ENCODE results near the gene BMP2K. TPM values are rescaled to one million over a fixed set of nuclear protein-coding genes. Genes with fewer than 3 reads are reported as not detected.

Gene BMP2K
- total RNA-seq, 1 experiment from 2014 or later: 45.6 TPM

DNA sequence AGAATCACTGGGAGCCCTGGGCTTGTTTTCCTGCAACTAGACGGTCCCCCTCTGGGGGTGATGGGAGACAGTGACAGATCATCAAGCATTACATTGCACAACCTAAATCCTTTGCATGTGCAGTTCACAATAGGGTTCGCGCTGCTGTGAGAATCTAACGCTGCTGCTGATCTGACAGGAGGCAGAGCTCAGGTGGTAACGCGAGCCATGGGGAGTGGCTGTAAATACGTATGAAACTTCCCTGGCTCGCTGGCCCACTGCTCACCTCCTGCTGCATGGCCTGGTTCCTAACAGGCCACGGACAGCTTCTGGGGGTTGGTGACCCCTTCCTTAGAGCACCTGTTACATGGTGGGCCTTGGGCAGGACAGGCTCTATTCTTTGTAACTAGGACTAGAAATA, 152.7 kb downstream of the BMP2K start:
- POLR2A ChIA-PET: no interaction called here
- no peaks in the 10 kb centered on the region for H3K36me3 ChIP-seq (ENCODE audit: control insufficient read depth, insufficient read depth, low read length)

DNA sequence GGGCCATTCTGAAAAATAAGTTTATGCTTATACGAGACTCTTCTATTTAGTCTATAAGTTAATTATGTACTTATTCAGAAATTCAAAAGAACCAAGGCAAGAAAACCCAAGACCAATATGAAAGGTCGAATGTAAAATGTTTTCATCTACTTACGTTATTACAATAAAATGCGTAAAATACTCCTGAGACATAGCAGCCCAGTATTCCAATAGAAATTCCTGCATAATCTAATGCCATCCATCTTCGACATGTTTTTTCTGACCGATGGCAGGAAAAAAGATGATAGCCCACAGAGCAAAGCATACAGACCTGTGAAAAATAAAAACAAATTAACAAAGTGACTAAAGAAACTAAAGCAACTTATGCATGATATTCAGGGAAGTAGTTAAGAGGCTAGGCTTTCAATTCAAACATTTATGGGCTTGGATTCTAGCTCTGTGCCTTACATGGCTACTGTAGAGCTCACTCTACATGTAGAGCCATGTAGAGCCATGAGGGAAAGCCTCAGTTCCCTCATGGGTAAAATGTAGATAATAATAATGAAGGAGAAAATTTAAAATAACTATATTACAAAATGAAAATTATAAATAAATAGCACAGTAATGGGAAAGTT, 154.0 kb downstream of the BMP2K start:
- H3K4me3 Mint-ChIP-seq (ENCODE audit: unreplicated experiment): no peak overlapping the region
- Histone ChIP-seq H3K4me3 (ENCODE audit: low read depth, low read length) (no peak overlapping the region), H3K36me3 (ENCODE audit: control insufficient read depth, insufficient read depth, low read length) (no peaks in the 10 kb centered on the region), H3K4me1 (no peaks in the 10 kb centered on the region), H3K27me3 (replicated peaks; ENCODE audit: control insufficient read depth, insufficient read depth, low read length) (no peaks in the 10 kb centered on the region), H3K9me3 (no peaks in the 10 kb centered on the region)
- no peaks in the 10 kb centered on the region for H3K9me3 Mint-ChIP-seq (ENCODE audit: unreplicated experiment)
- no TSS peak for BruUV-seq (replicated peaks)
- POLR2A ChIA-PET: no interaction called here
- intact Hi-C loops (cut with micrococcal nuclease; ENCODE audit: unreplicated experiment): loop anchor here (10.0 kb wide), 1 partner anchor 965 kb away; no protein-coding TSS in a partner anchor
- peaks cover 9% of the 10 kb centered on the region for H3K36me3 Mint-ChIP-seq (ENCODE audit: insufficient read depth, unreplicated experiment)
- no peaks in the 10 kb centered on the region for H3K4me1 Mint-ChIP-seq (ENCODE audit: low read depth, unreplicated experiment)
- no peak for TF ChIP-seq CTCF (IDR thresholded peaks at IDR 0.05; ENCODE audit: insufficient read depth in 1 of 2, low read depth in 1 of 2, low read length in 1 of 2, severe bottlenecking in 1 of 2, unreplicated experiment in 1 of 2)
- DNase-seq: no peak
- no peaks in the 10 kb centered on the region for H3K27me3 Mint-ChIP-seq (ENCODE audit: insufficient read depth, unreplicated experiment)
- CTCF ChIA-PET: no interaction called here
- H3K27ac Mint-ChIP-seq (ENCODE audit: unreplicated experiment): no peak overlapping the region

More for the DNA sequence above, 152.7 kb downstream of the BMP2K start:
- DNase-seq: no peak
- no peaks in the 10 kb centered on the region for H3K4me1 ChIP-seq
- Mint-ChIP-seq H3K27me3 (ENCODE audit: insufficient read depth, unreplicated experiment) (no peaks in the 10 kb centered on the region), H3K4me3 (ENCODE audit: unreplicated experiment) (no peak overlapping the region), H3K9me3 (ENCODE audit: unreplicated experiment) (no peaks in the 10 kb centered on the region), H3K27ac (ENCODE audit: unreplicated experiment) (no peak overlapping the region), H3K4me1 (ENCODE audit: low read depth, unreplicated experiment) (no peaks in the 10 kb centered on the region), H3K36me3 (ENCODE audit: insufficient read depth, unreplicated experiment) (peaks cover 9% of the 10 kb centered on the region)
- no peak overlapping the region for H3K4me3 ChIP-seq (ENCODE audit: low read depth, low read length)
- no peak for TF ChIP-seq CTCF (IDR thresholded peaks at IDR 0.05; ENCODE audit: insufficient read depth in 1 of 2, low read depth in 1 of 2, low read length in 1 of 2, severe bottlenecking in 1 of 2, unreplicated experiment in 1 of 2)
- BruUV-seq (replicated peaks): no TSS peak
- intact Hi-C loops (cut with micrococcal nuclease; ENCODE audit: unreplicated experiment): no loop called here
- CTCF ChIA-PET: no interaction called here
- no peaks in the 10 kb centered on the region for H3K9me3 ChIP-seq
- H3K27me3 ChIP-seq (replicated peaks; ENCODE audit: control insufficient read depth, insufficient read depth, low read length): no peaks in the 10 kb centered on the region

GRCh38 chr4:78936989-78937388, 160.8 kb downstream of the BMP2K start:
- ChIA-PET POLR2A (no interaction called here), CTCF (no interaction called here)
- Mint-ChIP-seq H3K4me3 (ENCODE audit: unreplicated experiment) (no peak overlapping the region), H3K27me3 (ENCODE audit: insufficient read depth, unreplicated experiment) (no peaks in the 10 kb centered on the region), H3K27ac (ENCODE audit: unreplicated experiment) (no peak overlapping the region), H3K4me1 (ENCODE audit: low read depth, unreplicated experiment) (no peaks in the 10 kb centered on the region), H3K9me3 (ENCODE audit: unreplicated experiment) (no peaks in the 10 kb centered on the region), H3K36me3 (ENCODE audit: insufficient read depth, unreplicated experiment) (peaks cover 6% of the 10 kb centered on the region)
- no peak overlapping the region for H3K4me3 ChIP-seq (ENCODE audit: low read depth, low read length)
- no peaks in the 10 kb centered on the region for H3K36me3 ChIP-seq (ENCODE audit: control insufficient read depth, insufficient read depth, low read length)
- no peaks in the 10 kb centered on the region for H3K27me3 ChIP-seq (replicated peaks; ENCODE audit: control insufficient read depth, insufficient read depth, low read length)
- no peaks in the 10 kb centered on the region for H3K9me3 ChIP-seq
- no peak for TF ChIP-seq CTCF (IDR thresholded peaks at IDR 0.05; ENCODE audit: insufficient read depth in 1 of 2, low read depth in 1 of 2, low read length in 1 of 2, severe bottlenecking in 1 of 2, unreplicated experiment in 1 of 2)
- BruUV-seq (replicated peaks): no TSS peak
- DNase-seq: no peak
- intact Hi-C loops (cut with micrococcal nuclease; ENCODE audit: unreplicated experiment): loop anchor here (10.0 kb wide), 1 partner anchor 972 kb away; no protein-coding TSS in a partner anchor
- H3K4me1 ChIP-seq: peaks cover 17% of the 10 kb centered on the region; the same call in 1 of the 2 replicates
